Right kidney (tissue), 1 donor: ENCODE data around the gene P2RX2.

Experiments used
- DNase-seq: peaks from one replicate; pipeline ENCODE4 v3.0.0-alpha.2; 2016

P2RX2 gene

DNA sequence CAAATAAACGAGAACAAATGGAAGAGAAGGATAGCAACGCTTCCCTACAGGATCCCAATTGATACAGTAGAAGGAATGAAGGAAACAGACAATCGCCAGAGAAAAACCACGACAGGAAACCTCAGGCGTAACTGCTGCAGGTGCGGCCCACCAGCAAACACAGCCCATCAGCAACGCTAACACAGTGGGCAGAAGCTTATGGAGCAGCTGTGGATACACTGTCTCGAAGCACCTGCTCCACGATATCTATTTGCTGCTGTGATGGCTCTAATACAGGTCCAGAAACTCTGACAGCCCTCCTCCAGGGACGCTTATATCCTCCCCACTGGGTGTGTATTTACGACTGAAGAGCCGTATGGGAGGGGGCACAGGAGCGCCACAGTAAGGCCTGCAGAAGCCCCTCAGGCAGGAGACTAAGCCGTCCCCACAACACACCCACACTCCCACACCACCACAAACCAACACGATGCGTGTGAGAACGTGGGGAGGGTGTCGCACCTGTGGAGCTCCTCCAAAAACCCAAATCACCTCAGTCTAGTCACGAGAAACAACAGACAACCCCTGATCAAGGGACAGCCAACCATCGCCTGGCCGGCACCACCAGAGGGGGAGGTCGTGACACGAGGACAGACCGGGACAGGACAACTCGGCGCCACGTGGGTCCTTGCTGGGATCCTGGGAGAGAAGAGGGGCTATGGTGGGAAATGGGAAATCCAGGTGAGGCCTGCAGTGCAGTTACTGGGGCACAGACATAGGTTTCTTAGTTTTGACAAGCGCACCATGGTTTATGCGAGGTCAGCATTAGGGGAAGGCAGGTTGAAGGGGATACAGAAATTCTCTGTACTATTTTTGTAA lies 44.6 kb downstream of the P2RX2 start:
- DNase-seq = no peak

GRCh38 chr12:132664206-132665148 lies 45.9 kb downstream of the P2RX2 start:
- no peak for DNase-seq

- DNase-seq = no peak
These were observed 46.5 kb downstream of the P2RX2 start for GRCh38 chr12:132665149-132665491.

GRCh38 chr12:132665794-132666193 lies 47.2 kb downstream of the P2RX2 start:
- DNase-seq = no peak

DNA sequence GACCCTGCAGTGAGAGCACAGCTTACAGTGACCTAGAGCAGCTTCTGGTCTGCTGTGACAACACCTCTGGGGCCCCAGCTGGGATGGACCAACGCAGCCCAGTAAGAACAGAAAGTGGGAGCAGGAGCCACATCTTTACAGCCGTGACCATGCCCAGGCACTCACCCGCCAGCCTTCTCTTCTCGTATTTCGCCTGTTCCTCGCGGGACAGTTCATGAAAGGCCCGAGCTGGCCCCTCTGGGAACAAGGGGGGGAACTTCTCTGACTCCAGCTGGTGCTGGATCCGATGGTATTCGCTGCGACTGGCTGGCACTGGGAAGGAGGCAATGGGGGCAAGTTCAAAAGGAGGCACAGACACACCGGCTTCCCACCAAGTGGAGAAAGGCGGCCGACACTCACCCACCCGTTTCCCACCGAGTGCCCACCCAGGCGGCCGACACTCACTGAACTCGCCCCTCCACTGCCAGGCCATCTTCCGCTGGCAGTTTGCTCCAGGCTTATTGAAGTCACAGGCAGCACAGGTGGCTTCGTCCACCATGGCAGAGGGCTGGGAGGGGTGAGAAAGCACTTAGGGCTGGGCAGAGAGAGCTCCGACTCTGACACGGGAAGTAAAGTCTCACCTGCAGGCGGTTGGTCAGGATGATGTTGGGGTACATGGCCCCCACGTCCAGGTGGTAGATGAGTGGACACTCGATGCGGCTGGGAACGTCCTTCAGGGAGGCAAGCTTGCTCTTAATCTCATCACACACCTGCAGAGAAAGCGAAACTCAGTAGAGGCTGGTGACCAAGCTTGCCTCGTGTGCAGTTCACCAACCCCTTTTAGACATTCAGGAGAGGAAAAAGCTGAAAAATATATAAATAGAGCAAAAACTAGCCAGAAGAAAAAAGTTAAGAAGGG lies 49.9 kb downstream of the P2RX2 start:
- no peak for DNase-seq

DNA sequence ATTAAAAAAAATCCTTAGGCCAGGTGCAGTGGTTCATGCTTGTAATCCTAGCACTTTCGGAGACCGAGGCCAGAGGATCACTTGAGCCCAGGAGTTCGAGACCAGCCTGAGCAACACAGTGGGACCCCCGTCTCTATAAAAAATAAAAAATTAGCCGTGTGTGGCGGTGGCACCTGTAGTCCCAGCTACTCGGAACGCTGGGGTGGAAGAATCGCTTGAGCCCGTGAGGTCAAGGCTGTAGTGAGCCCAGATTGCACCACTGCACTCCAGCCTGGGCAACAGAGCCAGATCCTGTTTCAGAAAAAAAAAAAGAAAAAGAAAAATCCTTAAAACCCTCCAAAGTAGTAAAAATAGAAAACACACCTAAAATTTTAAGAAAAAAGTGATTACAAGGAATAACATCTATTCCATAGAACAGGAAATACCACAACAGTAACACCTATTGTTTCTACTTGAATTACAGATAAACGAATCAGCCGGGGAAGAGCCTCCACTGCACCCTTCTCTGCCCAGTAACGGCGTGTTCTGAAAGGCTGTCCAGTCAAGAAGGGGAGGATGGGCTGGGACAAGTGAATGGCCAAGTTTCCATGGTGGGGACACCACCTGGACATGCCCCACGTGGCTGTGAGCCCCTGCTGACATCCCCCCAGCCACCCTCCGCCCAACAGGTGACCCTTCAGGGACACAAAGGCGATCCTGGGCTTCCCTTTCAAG lies 50.7 kb downstream of the P2RX2 start:
- DNase-seq = no peak
